Subcutaneous adipose tissue (tissue), 4 donors: ENCODE measurements around the gene NELFA. TPM values are rescaled to one million over a fixed set of nuclear protein-coding genes. Genes with fewer than 3 reads are reported as not detected.

Source experiments
- CTCF ChIP-seq: fragments of 450-650 bp; IDR thresholded peaks from one replicate; pipeline ENCODE4 v1.5.1; 2016; ENCODE audit warnings: low read depth, mild to moderate bottlenecking, control low read depth, antibody characterized with exemption, moderate library complexity
- total RNA-seq, 4 donors: library from RNA; depleted of rRNA; stranded (reverse); fragments of >200 nt; gene quantifications; one replicate each; pipeline ENCODE4 v1.1.0, GENCODE V29; 2016

NELFA gene
- total RNA-seq, 4 donors from 2014 or later: 7.8 to 30.5 (median 16.3) TPM

DNA sequence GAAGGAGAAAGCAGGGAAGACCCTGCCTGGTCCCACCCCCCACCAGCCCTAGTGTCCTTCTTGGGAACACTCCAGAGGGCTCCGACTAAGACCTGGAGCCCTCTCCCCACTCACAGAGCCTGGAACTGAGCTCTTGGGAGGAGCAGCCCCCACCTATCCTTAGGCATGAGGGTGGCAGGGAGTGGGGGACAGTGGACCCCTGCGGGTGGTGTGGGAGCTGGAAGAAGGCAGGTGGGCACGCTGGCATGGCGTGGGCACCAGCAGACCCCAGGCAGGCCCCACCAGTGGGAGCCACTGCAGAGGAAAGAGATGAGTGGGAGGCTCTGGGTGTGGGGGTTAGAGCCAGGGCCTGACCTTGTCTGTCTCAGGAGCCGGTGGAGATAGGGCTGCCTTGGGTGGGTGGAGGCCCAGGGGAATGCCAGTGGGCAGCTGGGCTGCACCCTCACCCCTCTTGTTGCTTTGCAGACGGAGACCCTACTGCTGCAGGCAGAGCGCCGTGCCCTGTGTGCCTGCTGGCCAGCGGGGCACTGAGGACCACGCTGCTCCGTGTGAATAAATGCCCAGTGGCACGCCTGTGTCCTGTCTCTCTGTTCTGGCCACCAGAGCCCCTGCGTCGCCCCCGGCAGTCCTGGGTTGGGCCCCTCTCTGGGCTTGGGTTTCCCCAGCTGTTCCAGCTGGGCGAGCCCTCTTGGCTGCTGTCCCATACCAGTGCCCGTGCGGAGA lies 34.8 kb upstream of the NELFA start:
- no peak for TF ChIP-seq CTCF

DNA sequence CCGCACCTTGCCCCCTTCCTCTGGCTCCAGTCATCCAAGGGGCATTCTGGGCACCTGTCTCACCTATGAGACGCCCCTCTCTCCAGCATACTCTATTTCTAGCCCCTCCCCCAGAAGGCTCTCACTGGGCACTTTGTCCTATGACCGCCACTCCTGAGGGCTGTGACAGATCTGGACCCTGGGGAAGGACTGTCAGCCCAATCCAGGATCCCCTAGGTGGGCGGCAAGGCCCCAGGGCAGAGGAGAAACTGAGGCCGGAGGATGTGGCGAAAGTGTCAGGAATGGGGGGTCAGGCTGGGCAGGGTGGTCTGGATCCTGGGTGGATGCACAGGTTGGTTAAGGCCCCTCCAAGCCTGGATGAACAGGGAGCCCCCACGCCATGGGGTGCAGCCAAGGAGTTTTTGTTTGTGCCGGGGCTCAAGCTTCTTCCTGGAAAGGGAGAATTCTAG lies 34.2 kb upstream of the NELFA start:
- no peak for TF ChIP-seq CTCF

DNA sequence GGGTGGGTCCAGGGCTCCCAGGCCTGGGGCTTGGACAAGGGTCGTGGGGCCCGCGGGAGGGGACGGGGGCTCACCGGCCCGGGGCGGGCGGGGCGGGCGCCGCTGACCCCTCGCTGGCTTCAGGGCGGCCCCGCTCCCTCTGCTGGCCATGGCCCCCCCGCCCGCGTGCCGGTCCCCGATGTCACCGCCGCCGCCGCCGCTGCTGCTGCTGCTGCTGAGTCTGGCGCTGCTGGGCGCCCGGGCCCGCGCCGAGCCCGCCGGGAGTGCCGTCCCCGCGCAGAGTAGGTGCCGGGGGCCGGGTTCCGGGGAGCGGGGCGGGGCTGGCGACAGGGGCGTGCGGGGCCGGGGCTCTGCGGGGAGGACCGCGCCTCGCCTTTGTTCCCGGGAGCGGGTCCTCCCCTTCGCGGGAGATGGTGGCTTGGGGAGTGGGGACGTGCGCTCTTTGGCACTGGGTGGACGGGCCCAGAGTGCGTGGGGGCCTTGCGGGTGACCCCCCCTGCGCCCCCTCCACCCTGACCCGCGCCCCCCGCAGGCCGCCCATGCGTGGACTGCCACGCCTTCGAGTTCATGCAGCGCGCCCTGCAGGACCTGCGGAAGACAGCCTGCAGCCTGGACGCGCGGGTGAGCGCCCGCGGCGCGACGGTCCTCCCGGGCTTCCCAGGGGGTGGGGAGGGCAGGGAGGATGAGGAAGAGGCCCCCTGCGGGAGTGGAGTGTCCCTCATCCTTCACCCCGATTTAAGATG lies 33.6 kb upstream of the NELFA start:
- no peak for TF ChIP-seq CTCF

GRCh38 chr4:2041239-2042130 lies 32.7 kb upstream of the NELFA start:
- TF ChIP-seq CTCF: no peak

GRCh38 chr4:2040391-2041238 lies 31.8 kb upstream of the NELFA start:
- TF ChIP-seq CTCF: no peak

DNA sequence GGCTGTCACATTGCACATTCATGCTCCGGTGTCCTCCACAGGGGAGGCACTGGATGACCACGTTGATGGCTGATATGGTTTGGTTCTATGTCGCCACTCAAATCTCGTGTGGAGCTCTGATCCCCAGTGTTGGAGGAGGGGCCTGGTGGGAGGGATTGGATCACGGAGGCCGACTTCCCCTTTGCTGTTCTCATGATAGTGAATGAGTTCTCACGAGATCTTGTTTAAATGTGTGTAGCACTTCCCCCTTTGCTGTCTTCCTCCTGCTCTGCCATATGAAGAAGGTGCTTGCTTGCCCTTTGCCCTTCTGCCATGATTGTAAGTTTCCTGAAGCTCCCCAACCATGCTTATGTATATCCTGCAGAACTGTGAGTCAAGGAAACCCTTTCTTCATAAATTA lies 28.1 kb upstream of the NELFA start:
- no peak for TF ChIP-seq CTCF
